ENCODE measurements around the gene C9orf78.

- no peak for TF ChIP-seq CTCF (IDR thresholded peaks at IDR 0.05; ENCODE audit: low read length)
- no peak for TF ChIP-seq EZH2 (optimal IDR thresholded peaks at IDR 0.05; ENCODE audit: low read depth, low read length)
- no peak for TF ChIP-seq EZH2phosphoT487 (IDR thresholded peaks at IDR 0.05; ENCODE audit: low read length)
These were observed 46.7 kb upstream of the C9orf78 start for GRCh38 chr9:129881547-129882324.

All from MM.1S (cell line).